ENCODE measurements around the gene PYCARD.

GRCh38 chr16:31199430-31200041 is 3.0 kb downstream of the PYCARD start:
- TF ChIP-seq CTCF (IDR thresholded peaks at IDR 0.05; ENCODE audit: poor library complexity): no peak
- no peak for TF ChIP-seq EZH2phosphoT487 (IDR thresholded peaks at IDR 0.05; ENCODE audit: low read depth, severe bottlenecking, unreplicated experiment)
- no peak for TF ChIP-seq EZH2 (IDR thresholded peaks at IDR 0.05; ENCODE audit: borderline replicate concordance)
